GM23338 (cell line): ENCODE measurements around the gene DRGX. TPM values are rescaled to one million over a fixed set of nuclear protein-coding genes. Genes with fewer than 3 reads are reported as not detected.

Experiments
- ATAC-seq: fragments of 200-7000 bp; cut with Tn5 transposase; 3 replicates; pipeline ENCODE4 v1.9.1; 2020
- DNase-seq: peaks from one replicate; pipeline ENCODE4 v3.0.0-alpha.2; 2015; ENCODE audit warnings: low spot score
- H2AFZ ChIP-seq: fragments of 200-600 bp; sonication (generic); 2 replicates; pipeline ENCODE4 v1.8.0; 2016; ENCODE audit warnings: antibody characterized with exemption, mild to moderate bottlenecking, moderate library complexity
- H3F3A ChIP-seq: fragments of 200-600 bp; sonication (generic); replicated peaks from 2 replicates; pipeline ENCODE4 v1.8.0; 2017; ENCODE audit warnings: antibody characterized with exemption, mixed run types, low read depth
- H3K27ac ChIP-seq: fragments of 200-600 bp; sonication (generic); 2 replicates; pipeline ENCODE4 v1.6.1; 2016; ENCODE audit warnings: low read depth
- H3K27me3 ChIP-seq: fragments of 200-600 bp; sonication (generic); 2 replicates; pipeline ENCODE4 v1.8.0; 2016; ENCODE audit warnings: mild to moderate bottlenecking, mixed run types, moderate library complexity; ENCODE audit not compliant: insufficient read depth
- H3K36me3 ChIP-seq: fragments of 200-600 bp; sonication (generic); 2 replicates; pipeline ENCODE4 v1.8.0; 2016; ENCODE audit warnings: mild to moderate bottlenecking; ENCODE audit not compliant: insufficient read depth
- H3K4me1 ChIP-seq: fragments of 200-600 bp; sonication (generic); 2 replicates; pipeline ENCODE4 v1.8.0; 2016; ENCODE audit warnings: mild to moderate bottlenecking, moderate library complexity; ENCODE audit not compliant: insufficient read depth
- H3K4me2 ChIP-seq: fragments of 200-600 bp; sonication (generic); 2 replicates; pipeline ENCODE4 v1.7.1; 2017; ENCODE audit warnings: mixed run types
- H3K4me3 ChIP-seq: fragments of 200-600 bp; sonication (generic); 2 replicates; pipeline ENCODE4 v1.6.1; 2016; ENCODE audit warnings: mixed run types
- H3K79me2 ChIP-seq: fragments of 200-600 bp; sonication (generic); replicated peaks from 2 replicates; pipeline ENCODE4 v1.8.0; 2017; ENCODE audit warnings: mild to moderate bottlenecking; ENCODE audit not compliant: insufficient read depth
- H3K9me2 ChIP-seq: fragments of 200-600 bp; sonication (generic); 2 replicates; pipeline ENCODE4 v1.8.0; 2017; ENCODE audit not compliant: insufficient read depth
- H4K20me1 ChIP-seq: fragments of 200-600 bp; sonication (generic); replicated peaks from 2 replicates; pipeline ENCODE4 v1.8.0; 2017; ENCODE audit warnings: mild to moderate bottlenecking; ENCODE audit not compliant: insufficient read depth
- H3K27ac Mint-ChIP-seq: 2 replicates; pipeline ENCODE4 v1.8.0; 2020; ENCODE audit warnings: inconsistent platforms, mild to moderate bottlenecking, moderate library complexity, mixed read lengths
- H3K27me3 Mint-ChIP-seq: 3 replicates; pipeline ENCODE4 v1.8.0; 2022; ENCODE audit warnings: low read depth, mild to moderate bottlenecking, moderate library complexity, mixed read lengths, inconsistent platforms; ENCODE audit not compliant: insufficient read depth, poor library complexity
- H3K36me3 Mint-ChIP-seq: 3 replicates; pipeline ENCODE4 v1.8.0; 2021; ENCODE audit warnings: low read depth, mild to moderate bottlenecking, inconsistent platforms, moderate library complexity, mixed read lengths
- H3K4me1 Mint-ChIP-seq: 3 replicates; pipeline ENCODE4 v1.8.0; 2020; ENCODE audit warnings: mild to moderate bottlenecking, inconsistent platforms, mixed read lengths
- H3K4me3 Mint-ChIP-seq: 3 replicates; pipeline ENCODE4 v1.8.0; 2021; ENCODE audit warnings: moderate library complexity, mild to moderate bottlenecking, inconsistent platforms, mixed read lengths
- H3K9me3 Mint-ChIP-seq: 3 replicates; pipeline ENCODE4 v1.8.0; 2020; ENCODE audit warnings: moderate library complexity, mild to moderate bottlenecking, inconsistent platforms, mixed read lengths
- JUNB ChIP-seq: IDR thresholded peaks from one replicate; pipeline ENCODE4 v1.6.1; 2016; ENCODE audit warnings: antibody characterized with exemption; ENCODE audit not compliant: unreplicated experiment
- NANOG ChIP-seq: IDR thresholded peaks from 2 replicates; pipeline ENCODE4 v1.6.1; 2016; ENCODE audit warnings: antibody characterized with exemption, borderline replicate concordance
- STAT1 ChIP-seq: IDR thresholded peaks from one replicate; pipeline ENCODE4 v1.6.1; 2016; ENCODE audit warnings: antibody characterized with exemption; ENCODE audit not compliant: unreplicated experiment
- ZNF114 ChIP-seq: fragments of 250-450 bp; sonication (Bioruptor Pico); IDR thresholded peaks from 2 replicates; pipeline ENCODE4 v1.5.0; 2020; ENCODE audit warnings: mild to moderate bottlenecking, moderate library complexity
- ZNF331 ChIP-seq: fragments of 250-450 bp; sonication (Bioruptor Pico); IDR thresholded peaks from 2 replicates; pipeline ENCODE4 v1.5.0; 2020; ENCODE audit warnings: low read depth, mild to moderate bottlenecking, moderate library complexity
- polyA plus RNA-seq: library from polyadenylated mRNA; unstranded; fragments of >200 nt; fragmentation: Nextera tagmentation; extraction: Ambion mirVana; gene quantifications from 2 replicates; pipeline ENCODE4 v1.2.1, GENCODE V29; 2016
- total RNA-seq: library from RNA; depleted of rRNA; stranded (reverse); fragments of >200 nt; shearing (Covaris generic); gene quantifications from 2 replicates; pipeline ENCODE4 v1.2.3, GENCODE V29; 2014
- TF ChIP-seq, protein P1 (sequence below): IDR thresholded peaks from 2 replicates; pipeline ENCODE4 v1.6.1; 2016; ENCODE audit warnings: antibody characterized with exemption
- TF ChIP-seq, protein P2 (sequence below): fragments of 250-450 bp; sonication (Bioruptor Pico); IDR thresholded peaks from 2 replicates; pipeline ENCODE4 v1.5.0; 2020; ENCODE audit warnings: mild to moderate bottlenecking, moderate library complexity

The DRGX gene
- total and polyA plus RNA-seq, 2 experiments from 2014 or later, result not detected

DNA sequence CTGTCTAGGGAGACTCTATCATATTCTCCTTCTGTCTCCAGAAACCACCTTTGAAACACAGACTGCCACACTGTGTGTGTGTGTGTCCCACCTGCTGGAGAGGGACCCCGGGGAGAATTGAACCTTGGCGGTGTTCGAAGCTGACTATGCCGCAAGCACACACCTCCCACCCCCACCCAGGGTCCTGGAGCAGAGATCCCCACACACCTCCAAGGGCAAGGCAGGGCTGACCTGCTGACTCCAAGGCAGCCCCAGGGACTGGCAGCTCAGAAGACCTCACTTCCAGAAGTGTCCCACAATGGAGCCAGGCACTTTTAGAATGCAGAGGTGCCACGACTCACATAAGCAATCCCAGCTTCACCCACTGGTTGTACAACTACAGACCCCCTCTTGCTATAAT lies 13.1 kb downstream of the DRGX start:
- DNase-seq, result no peak
- no peak overlapping the region for H3K27ac Mint-ChIP-seq
- no peak overlapping the region for H3K4me3 ChIP-seq
- no peak overlapping the region for H3K4me2 ChIP-seq
- no peak for TF ChIP-seq NANOG
- no peak for TF ChIP-seq STAT1
- TF ChIP-seq, protein P1, sequence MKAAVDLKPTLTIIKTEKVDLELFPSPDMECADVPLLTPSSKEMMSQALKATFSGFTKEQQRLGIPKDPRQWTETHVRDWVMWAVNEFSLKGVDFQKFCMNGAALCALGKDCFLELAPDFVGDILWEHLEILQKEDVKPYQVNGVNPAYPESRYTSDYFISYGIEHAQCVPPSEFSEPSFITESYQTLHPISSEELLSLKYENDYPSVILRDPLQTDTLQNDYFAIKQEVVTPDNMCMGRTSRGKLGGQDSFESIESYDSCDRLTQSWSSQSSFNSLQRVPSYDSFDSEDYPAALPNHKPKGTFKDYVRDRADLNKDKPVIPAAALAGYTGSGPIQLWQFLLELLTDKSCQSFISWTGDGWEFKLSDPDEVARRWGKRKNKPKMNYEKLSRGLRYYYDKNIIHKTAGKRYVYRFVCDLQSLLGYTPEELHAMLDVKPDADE, result no peak
- TF ChIP-seq ZNF114 (CRISPR knock-in tag), result no peak
- TF ChIP-seq, protein P2, sequence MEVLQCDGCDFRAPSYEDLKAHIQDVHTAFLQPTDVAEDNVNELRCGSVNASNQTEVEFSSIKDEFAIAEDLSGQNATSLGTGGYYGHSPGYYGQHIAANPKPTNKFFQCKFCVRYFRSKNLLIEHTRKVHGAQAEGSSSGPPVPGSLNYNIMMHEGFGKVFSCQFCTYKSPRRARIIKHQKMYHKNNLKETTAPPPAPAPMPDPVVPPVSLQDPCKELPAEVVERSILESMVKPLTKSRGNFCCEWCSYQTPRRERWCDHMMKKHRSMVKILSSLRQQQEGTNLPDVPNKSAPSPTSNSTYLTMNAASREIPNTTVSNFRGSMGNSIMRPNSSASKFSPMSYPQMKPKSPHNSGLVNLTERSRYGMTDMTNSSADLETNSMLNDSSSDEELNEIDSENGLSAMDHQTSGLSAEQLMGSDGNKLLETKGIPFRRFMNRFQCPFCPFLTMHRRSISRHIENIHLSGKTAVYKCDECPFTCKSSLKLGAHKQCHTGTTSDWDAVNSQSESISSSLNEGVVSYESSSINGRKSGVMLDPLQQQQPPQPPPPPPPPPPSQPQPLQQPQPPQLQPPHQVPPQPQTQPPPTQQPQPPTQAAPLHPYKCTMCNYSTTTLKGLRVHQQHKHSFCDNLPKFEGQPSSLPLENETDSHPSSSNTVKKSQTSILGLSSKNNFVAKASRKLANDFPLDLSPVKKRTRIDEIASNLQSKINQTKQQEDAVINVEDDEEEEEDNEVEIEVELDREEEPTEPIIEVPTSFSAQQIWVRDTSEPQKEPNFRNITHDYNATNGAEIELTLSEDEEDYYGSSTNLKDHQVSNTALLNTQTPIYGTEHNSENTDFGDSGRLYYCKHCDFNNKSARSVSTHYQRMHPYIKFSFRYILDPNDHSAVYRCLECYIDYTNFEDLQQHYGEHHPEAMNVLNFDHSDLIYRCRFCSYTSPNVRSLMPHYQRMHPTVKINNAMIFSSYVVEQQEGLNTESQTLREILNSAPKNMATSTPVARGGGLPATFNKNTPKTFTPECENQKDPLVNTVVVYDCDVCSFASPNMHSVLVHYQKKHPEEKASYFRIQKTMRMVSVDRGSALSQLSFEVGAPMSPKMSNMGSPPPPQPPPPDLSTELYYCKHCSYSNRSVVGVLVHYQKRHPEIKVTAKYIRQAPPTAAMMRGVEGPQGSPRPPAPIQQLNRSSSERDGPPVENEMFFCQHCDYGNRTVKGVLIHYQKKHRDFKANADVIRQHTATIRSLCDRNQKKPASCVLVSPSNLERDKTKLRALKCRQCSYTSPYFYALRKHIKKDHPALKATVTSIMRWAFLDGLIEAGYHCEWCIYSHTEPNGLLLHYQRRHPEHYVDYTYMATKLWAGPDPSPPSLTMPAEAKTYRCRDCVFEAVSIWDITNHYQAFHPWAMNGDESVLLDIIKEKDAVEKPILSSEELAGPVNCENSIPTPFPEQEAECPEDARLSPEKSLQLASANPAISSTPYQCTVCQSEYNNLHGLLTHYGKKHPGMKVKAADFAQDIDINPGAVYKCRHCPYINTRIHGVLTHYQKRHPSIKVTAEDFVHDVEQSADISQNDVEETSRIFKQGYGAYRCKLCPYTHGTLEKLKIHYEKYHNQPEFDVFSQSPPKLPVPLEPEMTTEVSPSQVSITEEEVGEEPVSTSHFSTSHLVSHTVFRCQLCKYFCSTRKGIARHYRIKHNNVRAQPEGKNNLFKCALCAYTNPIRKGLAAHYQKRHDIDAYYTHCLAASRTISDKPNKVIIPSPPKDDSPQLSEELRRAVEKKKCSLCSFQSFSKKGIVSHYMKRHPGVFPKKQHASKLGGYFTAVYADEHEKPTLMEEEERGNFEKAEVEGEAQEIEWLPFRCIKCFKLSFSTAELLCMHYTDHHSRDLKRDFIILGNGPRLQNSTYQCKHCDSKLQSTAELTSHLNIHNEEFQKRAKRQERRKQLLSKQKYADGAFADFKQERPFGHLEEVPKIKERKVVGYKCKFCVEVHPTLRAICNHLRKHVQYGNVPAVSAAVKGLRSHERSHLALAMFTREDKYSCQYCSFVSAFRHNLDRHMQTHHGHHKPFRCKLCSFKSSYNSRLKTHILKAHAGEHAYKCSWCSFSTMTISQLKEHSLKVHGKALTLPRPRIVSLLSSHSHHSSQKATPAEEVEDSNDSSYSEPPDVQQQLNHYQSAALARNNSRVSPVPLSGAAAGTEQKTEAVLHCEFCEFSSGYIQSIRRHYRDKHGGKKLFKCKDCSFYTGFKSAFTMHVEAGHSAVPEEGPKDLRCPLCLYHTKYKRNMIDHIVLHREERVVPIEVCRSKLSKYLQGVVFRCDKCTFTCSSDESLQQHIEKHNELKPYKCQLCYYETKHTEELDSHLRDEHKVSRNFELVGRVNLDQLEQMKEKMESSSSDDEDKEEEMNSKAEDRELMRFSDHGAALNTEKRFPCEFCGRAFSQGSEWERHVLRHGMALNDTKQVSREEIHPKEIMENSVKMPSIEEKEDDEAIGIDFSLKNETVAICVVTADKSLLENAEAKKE (CRISPR knock-in tag), result no peak
- TF ChIP-seq ZNF331 (CRISPR knock-in tag), result no peak
- no peak for TF ChIP-seq JUNB
- no peaks in the 10 kb centered on the region for H3K27me3 ChIP-seq
- no peaks in the 10 kb centered on the region for H3K9me3 Mint-ChIP-seq
- no peaks in the 10 kb centered on the region for H3K9me2 ChIP-seq
- H3K27ac ChIP-seq, result no peak overlapping the region
- no peaks in the 10 kb centered on the region for H3K36me3 ChIP-seq
- peaks cover 4% of the 10 kb centered on the region for H3K27me3 Mint-ChIP-seq
- no peak overlapping the region; the same call in 2 of the 3 replicates for H3K4me3 Mint-ChIP-seq
- H4K20me1 ChIP-seq, result no peaks in the 10 kb centered on the region
- ATAC-seq, result no peak
- no peaks in the 10 kb centered on the region for H3F3A ChIP-seq
- no peaks in the 10 kb centered on the region for H3K36me3 Mint-ChIP-seq
- no peaks in the 10 kb centered on the region for H3K79me2 ChIP-seq
- 0 out of 3 replicates have a peak, but pooled peaks cover 2% of the 10 kb centered on the region for H3K4me1 Mint-ChIP-seq
- no peaks in the 10 kb centered on the region for H3K4me1 ChIP-seq
- no peak overlapping the region for H2AFZ ChIP-seq
